Measurements from ENCODE around the gene VCL. TPM values are rescaled to one million over a fixed set of nuclear protein-coding genes. Genes with fewer than 3 reads are reported as not detected.

Gene VCL
- total and polyA plus RNA-seq, 2 of the 8 experiments (the other 6 are each of a cell fraction or from before 2014, with no cell fraction given), result 119 to 377 TPM

GRCh38 chr10:74118804-74119203, 120.9 kb downstream of the VCL start:
- Histone ChIP-seq H3K4me2 (ENCODE audit: insufficient read depth in 1 of 2, low read depth in 2 of 2, low read length in 2 of 2) (no peak overlapping the region), H3K23me2 (ENCODE audit: low read depth, low read length) (no peaks in the 10 kb centered on the region; the same call in 1 of the 2 replicates), H3K27ac (ENCODE audit: low read depth, low read length) (no peak overlapping the region), H4K5ac (ENCODE audit: insufficient read length, low read depth, low read length) (no peak overlapping the region), H3K79me1 (ENCODE audit: low read depth, low read length) (no peaks in the 10 kb centered on the region), H3K14ac (ENCODE audit: insufficient read length) (no peak overlapping the region), H4K8ac (ENCODE audit: extremely low read depth, insufficient read depth, low read length) (no peak overlapping the region), H2AFZ (ENCODE audit: low read length) (no peak overlapping the region), H3K27me3 (replicated peaks in 1 of 4; ENCODE audit: control insufficient read depth in 3 of 4, extremely low read depth in 1 of 4, insufficient read depth in 3 of 4, low read length in 3 of 4) (no peaks in the 10 kb centered on the region), H2BK120ac (replicated peaks; ENCODE audit: low read depth, low read length) (no peak overlapping the region), H3K56ac (replicated peaks; ENCODE audit: insufficient read length, low read depth, low read length) (no peak overlapping the region), H2BK20ac (ENCODE audit: low read length) (no peak overlapping the region), H2BK12ac (ENCODE audit: low read depth, low read length) (no peak overlapping the region), H3K4me3 (ENCODE audit: extremely low read depth in 1 of 4, insufficient read depth in 2 of 4, low read depth in 3 of 4, low read length in 4 of 4) (no peak overlapping the region), H4K20me1 (replicated peaks in 1 of 2; ENCODE audit: control insufficient read depth in 1 of 2, insufficient read depth in 2 of 2, low read length in 2 of 2) (peaks cover 0 to 7% of the 10 kb centered on the region in 2 experiments), H3K79me2 (ENCODE audit: control insufficient read depth in 1 of 2, insufficient read depth in 2 of 2, low read length in 2 of 2) (no peaks in the 10 kb centered on the region), H2BK15ac (ENCODE audit: low read length) (no peak overlapping the region), H3K4ac (replicated peaks; ENCODE audit: insufficient read length, low read depth, low read length) (no peak overlapping the region), H4K91ac (replicated peaks; ENCODE audit: insufficient read length, low read length) (no peak overlapping the region), H3K18ac (ENCODE audit: extremely low read depth, low read length) (no peak overlapping the region), H3K4me1 (replicated peaks in 1 of 4; ENCODE audit: control insufficient read depth in 3 of 4, insufficient read depth in 4 of 4, low read length in 3 of 4) (no peaks in the 10 kb centered on the region), H3K36me3 (ENCODE audit: control insufficient read depth in 2 of 4, insufficient read depth in 4 of 4, low read length in 3 of 4) (peaks cover 27 to 98% (median 69%) of the 10 kb centered on the region in 4 experiments), H3K23ac (ENCODE audit: insufficient read length) (no peak overlapping the region), H2BK5ac (ENCODE audit: low read depth, low read length) (no peak overlapping the region), H2AK5ac (ENCODE audit: low read depth, low read length) (no peak overlapping the region), H3K9ac (replicated peaks in 1 of 4; ENCODE audit: extremely low read depth in 1 of 4, low read depth in 3 of 4, low read length in 3 of 4) (no peak overlapping the region), H3K9me3 (ENCODE audit: insufficient read depth in 2 of 2, low read depth in 1 of 2, low read length in 1 of 2) (no peaks in the 10 kb centered on the region)
- TF ChIP-seq CBX5 (IDR thresholded peaks at IDR 0.05; ENCODE audit: low read depth, low read length), result no peak
- TF ChIP-seq CHD1 (IDR thresholded peaks at IDR 0.05; ENCODE audit: low read depth, low read length), result no peak
- TF ChIP-seq CEBPB (IDR thresholded peaks at IDR 0.05; ENCODE audit: low read depth, low read length), result no peak
- no peak for TF ChIP-seq CTBP2 (IDR thresholded peaks at IDR 0.05; ENCODE audit: borderline replicate concordance, insufficient read depth, insufficient read length, low read length)
- FAIRE-seq, result no peak
- 93% methylated on average over 3 of the region's 3 CpGs; no CpG with 5 or more reads in 1 of the 2 experiments for WGBS, 2 experiments (ENCODE audit: extremely low coverage in 1 of 2, insufficient coverage in 1 of 2, insufficient read length in 1 of 2, insufficient replicate concordance in 2 of 2, low coverage in 1 of 2, low lambda C conversion rate in 2 of 2, missing lambda C conversion rate in 1 of 2)
- ChIA-PET POLR2A (ENCODE audit: partially characterized antibody) (interaction anchor here (1.3 to 2.1 kb wide), 3 partner anchors 12 to 15 kb away, joined by 4 to 9 read pairs (median 5); no protein-coding TSS in a partner anchor), CTCF (ENCODE audit: partially characterized antibody) (interaction anchor here (0.6 to 1.5 kb wide), 3 partner anchors 161 to 257 kb away, joined by 3 read pairs; no protein-coding TSS in a partner anchor)
- no peak for DNase-seq (ENCODE audit: low read depth in 1 of 2, low spot score in 2 of 2)

Measured in H1 (cell line).